Measurements from ENCODE around the gene ASZ1.

GRCh38 chr7:117459735-117460134, 32.4 kb upstream of the ASZ1 start:
- TF ChIP-seq REST (IDR thresholded peaks at IDR 0.05; ENCODE audit: borderline replicate concordance) (no peak), CTCF (IDR thresholded peaks at IDR 0.05; ENCODE audit: poor library complexity, severe bottlenecking) (no peak), POLR2AphosphoS5 (IDR thresholded peaks at IDR 0.05) (no peak), EP300 (conservative IDR thresholded peaks at IDR 0.05; ENCODE audit: poor library complexity, severe bottlenecking) (no peak), EZH2 (IDR thresholded peaks at IDR 0.05; ENCODE audit: borderline replicate concordance, insufficient read depth, low read length, poor library complexity, severe bottlenecking) (no peak), RAD21 (conservative IDR thresholded peaks at IDR 0.05) (no peak)

Measured in neural cell (in vitro differentiated cells).